ENCODE data around the gene AKT3.

The AKT3 gene

DNA sequence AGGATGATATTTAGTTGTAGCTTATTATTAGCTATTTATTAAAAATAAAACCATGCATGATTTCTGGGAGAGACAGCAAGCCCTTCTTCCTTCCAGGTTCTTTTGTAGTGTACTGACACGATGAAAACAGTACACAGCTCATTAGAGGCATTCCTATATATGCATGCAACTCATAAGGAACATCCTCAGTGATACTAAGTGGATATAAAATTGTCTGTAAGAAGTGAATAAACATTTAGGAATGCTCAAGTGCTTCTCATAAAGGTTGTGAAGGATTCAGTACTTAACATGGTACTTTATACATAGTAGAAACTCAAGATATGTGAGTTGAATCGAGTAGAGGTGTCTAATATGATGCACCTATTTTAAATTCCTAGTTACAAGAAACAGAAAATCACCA, 306.5 kb downstream of the AKT3 start:
- no peak for DNase-seq
- H3K27me3 ChIP-seq (replicated peaks; ENCODE audit: insufficient read depth, low read length): no peaks in the 10 kb centered on the region
- no peak overlapping the region for H3K9ac ChIP-seq (ENCODE audit: low read length)
- H2AFZ ChIP-seq (ENCODE audit: low read length): no peak overlapping the region
- no peaks in the 10 kb centered on the region for H3K79me2 ChIP-seq (ENCODE audit: low read length)
- H3K9me3 ChIP-seq (replicated peaks; ENCODE audit: insufficient read depth, low read length): no peaks in the 10 kb centered on the region
- no peak overlapping the region for H3K27ac ChIP-seq (ENCODE audit: low read length)
- TF ChIP-seq EZH2 (optimal IDR thresholded peaks at IDR 0.05; ENCODE audit: low read depth, low read length) (no peak), EZH2phosphoT487 (IDR thresholded peaks at IDR 0.05; ENCODE audit: low read length) (no peak)
- TF ChIP-seq, protein P1, sequence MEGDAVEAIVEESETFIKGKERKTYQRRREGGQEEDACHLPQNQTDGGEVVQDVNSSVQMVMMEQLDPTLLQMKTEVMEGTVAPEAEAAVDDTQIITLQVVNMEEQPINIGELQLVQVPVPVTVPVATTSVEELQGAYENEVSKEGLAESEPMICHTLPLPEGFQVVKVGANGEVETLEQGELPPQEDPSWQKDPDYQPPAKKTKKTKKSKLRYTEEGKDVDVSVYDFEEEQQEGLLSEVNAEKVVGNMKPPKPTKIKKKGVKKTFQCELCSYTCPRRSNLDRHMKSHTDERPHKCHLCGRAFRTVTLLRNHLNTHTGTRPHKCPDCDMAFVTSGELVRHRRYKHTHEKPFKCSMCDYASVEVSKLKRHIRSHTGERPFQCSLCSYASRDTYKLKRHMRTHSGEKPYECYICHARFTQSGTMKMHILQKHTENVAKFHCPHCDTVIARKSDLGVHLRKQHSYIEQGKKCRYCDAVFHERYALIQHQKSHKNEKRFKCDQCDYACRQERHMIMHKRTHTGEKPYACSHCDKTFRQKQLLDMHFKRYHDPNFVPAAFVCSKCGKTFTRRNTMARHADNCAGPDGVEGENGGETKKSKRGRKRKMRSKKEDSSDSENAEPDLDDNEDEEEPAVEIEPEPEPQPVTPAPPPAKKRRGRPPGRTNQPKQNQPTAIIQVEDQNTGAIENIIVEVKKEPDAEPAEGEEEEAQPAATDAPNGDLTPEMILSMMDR (IDR thresholded peaks at IDR 0.05; ENCODE audit: low read length): no peak
- no peak overlapping the region for H3K4me3 ChIP-seq (ENCODE audit: low read length)
- H3K4me1 ChIP-seq (ENCODE audit: low read length): no peaks in the 10 kb centered on the region
- no peaks in the 10 kb centered on the region for H3K9me2 ChIP-seq (replicated peaks; ENCODE audit: insufficient read depth, low read length)
- no peak overlapping the region for H3K4me2 ChIP-seq (ENCODE audit: low read depth, low read length)
- H3K36me3 ChIP-seq (replicated peaks; ENCODE audit: insufficient read depth, low read length): no peaks in the 10 kb centered on the region
- no peaks in the 10 kb centered on the region for H4K20me1 ChIP-seq (ENCODE audit: insufficient read depth, low read length)
- no peaks in the 10 kb centered on the region for H3F3A ChIP-seq (ENCODE audit: insufficient read depth, low read length)

DNA sequence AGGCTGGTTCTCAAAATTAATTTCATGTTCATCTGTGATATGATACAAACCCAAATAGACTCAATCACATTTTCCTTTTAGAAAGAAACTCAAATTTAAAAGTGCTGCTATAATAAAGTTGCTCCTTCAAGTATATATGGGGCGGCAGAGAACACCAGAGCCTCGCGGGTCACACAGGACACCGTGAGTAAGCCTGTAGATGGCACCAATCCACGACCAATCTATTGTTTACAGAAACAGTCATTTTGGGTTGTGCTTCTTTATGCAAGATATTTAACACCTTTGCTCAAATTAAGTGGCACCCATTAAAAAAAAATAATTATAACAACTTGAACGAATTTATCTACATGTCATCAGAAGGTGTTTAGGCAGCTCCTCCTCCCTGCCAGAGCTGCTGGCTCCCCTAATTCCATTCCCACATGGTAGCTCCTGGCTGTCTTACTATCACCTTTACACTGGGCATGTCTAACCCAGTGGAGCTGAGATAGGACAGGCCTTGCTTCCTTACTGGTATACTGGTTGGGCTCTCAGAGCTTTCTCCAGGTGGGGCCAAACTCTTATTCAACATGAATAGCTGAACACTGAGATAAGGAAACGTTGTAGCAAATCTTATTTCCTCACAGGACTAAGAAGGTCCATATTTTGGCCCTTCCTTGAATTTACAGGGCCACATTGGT, 307.2 kb downstream of the AKT3 start:
- Histone ChIP-seq H4K20me1 (ENCODE audit: insufficient read depth, low read length) (no peaks in the 10 kb centered on the region), H3K4me1 (ENCODE audit: low read length) (no peaks in the 10 kb centered on the region), H3K9me2 (replicated peaks; ENCODE audit: insufficient read depth, low read length) (no peaks in the 10 kb centered on the region), H3K27ac (ENCODE audit: low read length) (no peak overlapping the region), H3K9me3 (replicated peaks; ENCODE audit: insufficient read depth, low read length) (no peaks in the 10 kb centered on the region), H3K4me2 (ENCODE audit: low read depth, low read length) (no peak overlapping the region), H3K79me2 (ENCODE audit: low read length) (no peaks in the 10 kb centered on the region), H3K27me3 (replicated peaks; ENCODE audit: insufficient read depth, low read length) (no peaks in the 10 kb centered on the region), H3K4me3 (ENCODE audit: low read length) (no peak overlapping the region), H3K36me3 (replicated peaks; ENCODE audit: insufficient read depth, low read length) (no peaks in the 10 kb centered on the region), H3F3A (ENCODE audit: insufficient read depth, low read length) (no peaks in the 10 kb centered on the region), H2AFZ (ENCODE audit: low read length) (no peak overlapping the region), H3K9ac (ENCODE audit: low read length) (no peak overlapping the region)
- no peak for TF ChIP-seq EZH2 (optimal IDR thresholded peaks at IDR 0.05; ENCODE audit: low read depth, low read length)
- TF ChIP-seq, protein P1 (IDR thresholded peaks at IDR 0.05; ENCODE audit: low read length): no peak
- TF ChIP-seq EZH2phosphoT487 (IDR thresholded peaks at IDR 0.05; ENCODE audit: low read length): no peak
- no peak for DNase-seq

DNA sequence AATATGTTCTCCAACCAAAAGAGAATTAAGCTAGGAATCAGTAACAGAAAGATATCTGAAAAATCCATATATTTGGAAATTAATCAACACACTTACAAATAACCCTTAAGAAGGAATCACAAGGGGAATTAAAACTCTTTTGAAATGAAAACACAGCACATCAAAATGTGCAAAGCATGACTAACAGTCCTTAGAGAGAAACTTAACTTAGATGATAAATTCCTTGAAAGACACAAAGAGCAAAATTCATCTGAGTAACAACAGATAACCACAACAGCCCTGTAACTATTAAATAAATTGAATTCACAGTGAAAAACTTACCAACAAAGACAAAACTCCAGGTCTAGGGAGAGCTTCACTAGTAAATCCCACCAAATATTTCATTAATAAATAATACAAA, 310.4 kb downstream of the AKT3 start:
- Histone ChIP-seq H3K4me3 (ENCODE audit: low read length) (no peak overlapping the region), H3K79me2 (ENCODE audit: low read length) (no peaks in the 10 kb centered on the region), H3K4me1 (ENCODE audit: low read length) (no peaks in the 10 kb centered on the region), H3K9me3 (replicated peaks; ENCODE audit: insufficient read depth, low read length) (no peaks in the 10 kb centered on the region), H3K27me3 (replicated peaks; ENCODE audit: insufficient read depth, low read length) (no peaks in the 10 kb centered on the region), H2AFZ (ENCODE audit: low read length) (no peak overlapping the region), H3K27ac (ENCODE audit: low read length) (no peak overlapping the region), H3K36me3 (replicated peaks; ENCODE audit: insufficient read depth, low read length) (no peaks in the 10 kb centered on the region), H4K20me1 (ENCODE audit: insufficient read depth, low read length) (no peaks in the 10 kb centered on the region), H3K9ac (ENCODE audit: low read length) (no peak overlapping the region), H3K4me2 (ENCODE audit: low read depth, low read length) (no peak overlapping the region), H3F3A (ENCODE audit: insufficient read depth, low read length) (no peaks in the 10 kb centered on the region), H3K9me2 (replicated peaks; ENCODE audit: insufficient read depth, low read length) (no peaks in the 10 kb centered on the region)
- TF ChIP-seq EZH2phosphoT487 (IDR thresholded peaks at IDR 0.05; ENCODE audit: low read length) (no peak), EZH2 (optimal IDR thresholded peaks at IDR 0.05; ENCODE audit: low read depth, low read length) (no peak)
- TF ChIP-seq, protein P1 (IDR thresholded peaks at IDR 0.05; ENCODE audit: low read length): no peak
- DNase-seq: no peak

Data from MM.1S (cell line).